ENCODE measurements around the gene FCRL5.
A peak's percentile ranks its signal among the peaks of the same experiment; 100 is the strongest.

Gene FCRL5

GRCh38 chr1:157580179-157580827, 28.0 kb upstream of the FCRL5 start:
- Histone ChIP-seq H3K18ac (ENCODE audit: low read length) (no peak overlapping the region), H3K79me1 (ENCODE audit: low read length) (no peaks in the 10 kb centered on the region), H3K4ac (ENCODE audit: low read depth, low read length) (no peak overlapping the region), H3K27me3 (ENCODE audit: insufficient read depth, low read length) (no peaks in the 10 kb centered on the region), H3K4me1 (ENCODE audit: control insufficient read depth in 1 of 2, insufficient read depth in 2 of 2, low read length in 2 of 2) (no peaks in the 10 kb centered on the region), H3K4me3 (ENCODE audit: low read depth, low read length) (no peak overlapping the region), H4K12ac (ENCODE audit: low read depth, low read length) (no peak overlapping the region), H2AFZ (ENCODE audit: insufficient read depth, low read length, poor library complexity) (no peak overlapping the region), H2AK5ac (ENCODE audit: low read length) (no peak overlapping the region), H2BK5ac (ENCODE audit: low read depth, low read length, poor library complexity) (no peak overlapping the region), H2BK12ac (ENCODE audit: low read length) (no peak overlapping the region), H3K23ac (ENCODE audit: low read length) (no peak overlapping the region), H3K14ac (ENCODE audit: low read length) (no peak overlapping the region), H3K27ac (ENCODE audit: low read depth, low read length) (no peak overlapping the region), H4K8ac (ENCODE audit: low read depth, low read length) (no peak overlapping the region), H3K9ac (ENCODE audit: low read length) (no peak overlapping the region), H3K79me2 (ENCODE audit: control insufficient read depth, insufficient read depth, low read length, poor library complexity) (no peaks in the 10 kb centered on the region), H3K36me3 (ENCODE audit: control insufficient read depth in 1 of 2, insufficient read depth in 2 of 2, low read length in 2 of 2) (no peaks in the 10 kb centered on the region), H3K4me2 (ENCODE audit: low read length) (no peak overlapping the region), H2BK120ac (ENCODE audit: insufficient read depth, low read length, poor library complexity) (no peak overlapping the region), H4K91ac (ENCODE audit: low read depth, low read length) (no peak overlapping the region), H3K9me3 (ENCODE audit: insufficient read depth, low read depth, low read length) (peaks cover 1% of the 10 kb centered on the region)
- no CpG with 5 or more reads among the region's 4 CpGs for WGBS (ENCODE audit: extremely low coverage, insufficient coverage, insufficient read length)
- peak; percentile 66 to 92 for DNase-seq

- Histone ChIP-seq H3K9me3 (ENCODE audit: insufficient read depth, low read depth, low read length) (peaks cover 1% of the 10 kb centered on the region), H3K4ac (ENCODE audit: low read depth, low read length) (no peak overlapping the region), H3K18ac (ENCODE audit: low read length) (no peak overlapping the region), H3K14ac (ENCODE audit: low read length) (no peak overlapping the region), H3K36me3 (ENCODE audit: control insufficient read depth in 1 of 2, insufficient read depth in 2 of 2, low read length in 2 of 2) (no peaks in the 10 kb centered on the region), H3K23ac (ENCODE audit: low read length) (no peak overlapping the region), H4K91ac (ENCODE audit: low read depth, low read length) (no peak overlapping the region), H3K4me3 (ENCODE audit: low read depth, low read length) (no peak overlapping the region), H2BK120ac (ENCODE audit: insufficient read depth, low read length, poor library complexity) (no peak overlapping the region), H2BK5ac (ENCODE audit: low read depth, low read length, poor library complexity) (no peak overlapping the region), H4K8ac (ENCODE audit: low read depth, low read length) (no peak overlapping the region), H3K9ac (ENCODE audit: low read length) (no peak overlapping the region), H2AFZ (ENCODE audit: insufficient read depth, low read length, poor library complexity) (no peak overlapping the region), H3K27me3 (ENCODE audit: insufficient read depth, low read length) (no peaks in the 10 kb centered on the region), H2BK12ac (ENCODE audit: low read length) (no peak overlapping the region), H2AK5ac (ENCODE audit: low read length) (no peak overlapping the region), H3K79me2 (ENCODE audit: control insufficient read depth, insufficient read depth, low read length, poor library complexity) (no peaks in the 10 kb centered on the region), H3K79me1 (ENCODE audit: low read length) (no peaks in the 10 kb centered on the region), H3K4me2 (ENCODE audit: low read length) (no peak overlapping the region), H4K12ac (ENCODE audit: low read depth, low read length) (no peak overlapping the region), H3K27ac (ENCODE audit: low read depth, low read length) (no peak overlapping the region), H3K4me1 (ENCODE audit: control insufficient read depth in 1 of 2, insufficient read depth in 2 of 2, low read length in 2 of 2) (no peaks in the 10 kb centered on the region)
- DNase-seq = no peak
- no CpG with 5 or more reads among the region's 3 CpGs for WGBS (ENCODE audit: extremely low coverage, insufficient coverage, insufficient read length)
These were observed 25.1 kb upstream of the FCRL5 start for GRCh38 chr1:157577420-157577819.

- Histone ChIP-seq H3K23ac (ENCODE audit: low read length) (no peak overlapping the region), H3K9ac (ENCODE audit: low read length) (no peak overlapping the region), H3K79me1 (ENCODE audit: low read length) (no peaks in the 10 kb centered on the region), H3K36me3 (ENCODE audit: control insufficient read depth in 1 of 2, insufficient read depth in 2 of 2, low read length in 2 of 2) (no peaks in the 10 kb centered on the region), H4K8ac (ENCODE audit: low read depth, low read length) (no peak overlapping the region), H3K4ac (ENCODE audit: low read depth, low read length) (no peak overlapping the region), H4K91ac (ENCODE audit: low read depth, low read length) (no peak overlapping the region), H3K4me2 (ENCODE audit: low read length) (no peak overlapping the region), H2BK12ac (ENCODE audit: low read length) (no peak overlapping the region), H3K18ac (ENCODE audit: low read length) (no peak overlapping the region), H2AK5ac (ENCODE audit: low read length) (no peak overlapping the region), H3K79me2 (ENCODE audit: control insufficient read depth, insufficient read depth, low read length, poor library complexity) (no peaks in the 10 kb centered on the region), H4K12ac (ENCODE audit: low read depth, low read length) (no peak overlapping the region), H3K9me3 (ENCODE audit: insufficient read depth, low read depth, low read length) (peaks cover under 1% of the 10 kb centered on the region), H3K27me3 (ENCODE audit: insufficient read depth, low read length) (no peaks in the 10 kb centered on the region), H2BK120ac (ENCODE audit: insufficient read depth, low read length, poor library complexity) (no peak overlapping the region), H3K14ac (ENCODE audit: low read length) (no peak overlapping the region), H2AFZ (ENCODE audit: insufficient read depth, low read length, poor library complexity) (no peak overlapping the region), H3K27ac (ENCODE audit: low read depth, low read length) (no peak overlapping the region), H3K4me3 (ENCODE audit: low read depth, low read length) (no peak overlapping the region), H2BK5ac (ENCODE audit: low read depth, low read length, poor library complexity) (no peak overlapping the region), H3K4me1 (ENCODE audit: control insufficient read depth in 1 of 2, insufficient read depth in 2 of 2, low read length in 2 of 2) (no peaks in the 10 kb centered on the region)
- no CpG with 5 or more reads among the region's 2 CpGs for WGBS (ENCODE audit: extremely low coverage, insufficient coverage, insufficient read length)
- DNase-seq = no peak
These were observed 23.4 kb upstream of the FCRL5 start for GRCh38 chr1:157575744-157576143.

GRCh38 chr1:157574836-157575235, 22.5 kb upstream of the FCRL5 start:
- H3K9ac ChIP-seq (ENCODE audit: low read length) = no peak overlapping the region
- H2BK5ac ChIP-seq (ENCODE audit: low read depth, low read length, poor library complexity) = no peak overlapping the region
- no peaks in the 10 kb centered on the region for H3K27me3 ChIP-seq (ENCODE audit: insufficient read depth, low read length)
- no peak overlapping the region for H3K4me2 ChIP-seq (ENCODE audit: low read length)
- no peak overlapping the region for H3K23ac ChIP-seq (ENCODE audit: low read length)
- H4K12ac ChIP-seq (ENCODE audit: low read depth, low read length) = no peak overlapping the region
- no peaks in the 10 kb centered on the region for H3K36me3 ChIP-seq (ENCODE audit: control insufficient read depth in 1 of 2, insufficient read depth in 2 of 2, low read length in 2 of 2)
- no peak overlapping the region for H2AK5ac ChIP-seq (ENCODE audit: low read length)
- no peak for DNase-seq
- no peaks in the 10 kb centered on the region for H3K9me3 ChIP-seq (ENCODE audit: insufficient read depth, low read depth, low read length)
- no peak overlapping the region for H3K18ac ChIP-seq (ENCODE audit: low read length)
- H3K14ac ChIP-seq (ENCODE audit: low read length) = no peak overlapping the region
- no peak overlapping the region for H2BK120ac ChIP-seq (ENCODE audit: insufficient read depth, low read length, poor library complexity)
- H3K4me3 ChIP-seq (ENCODE audit: low read depth, low read length) = no peak overlapping the region
- no peak overlapping the region for H2AFZ ChIP-seq (ENCODE audit: insufficient read depth, low read length, poor library complexity)
- H3K4ac ChIP-seq (ENCODE audit: low read depth, low read length) = no peak overlapping the region
- no peaks in the 10 kb centered on the region for H3K79me1 ChIP-seq (ENCODE audit: low read length)
- H4K8ac ChIP-seq (ENCODE audit: low read depth, low read length) = no peak overlapping the region
- H2BK12ac ChIP-seq (ENCODE audit: low read length) = no peak overlapping the region
- no peak overlapping the region for H4K91ac ChIP-seq (ENCODE audit: low read depth, low read length)
- H3K27ac ChIP-seq (ENCODE audit: low read depth, low read length) = no peak overlapping the region
- no peaks in the 10 kb centered on the region for H3K79me2 ChIP-seq (ENCODE audit: control insufficient read depth, insufficient read depth, low read length, poor library complexity)
- H3K4me1 ChIP-seq (ENCODE audit: control insufficient read depth in 1 of 2, insufficient read depth in 2 of 2, low read length in 2 of 2) = no peaks in the 10 kb centered on the region
- no CpG with 5 or more reads among the region's 1 CpG for WGBS (ENCODE audit: extremely low coverage, insufficient coverage, insufficient read length)
